HG02798 (cell line): ENCODE data around the gene MYL7.

Experiments used
- ATAC-seq: cut with Tn5 transposase; IDR thresholded peaks from one replicate; pipeline ENCODE4 v1.9.1; 2021; ENCODE audit warnings: mild to moderate bottlenecking; ENCODE audit not compliant: unreplicated experiment, poor library complexity

The MYL7 gene

GRCh38 chr7:44103923-44104859 is 36.9 kb downstream of the MYL7 start, which contains the start of gene AEBP1:
TSS of gene AEBP1 (plus strand) at chr7:44104345. CDS start at chr7:44104666, 321 bp downstream.
- no peak for ATAC-seq

DNA sequence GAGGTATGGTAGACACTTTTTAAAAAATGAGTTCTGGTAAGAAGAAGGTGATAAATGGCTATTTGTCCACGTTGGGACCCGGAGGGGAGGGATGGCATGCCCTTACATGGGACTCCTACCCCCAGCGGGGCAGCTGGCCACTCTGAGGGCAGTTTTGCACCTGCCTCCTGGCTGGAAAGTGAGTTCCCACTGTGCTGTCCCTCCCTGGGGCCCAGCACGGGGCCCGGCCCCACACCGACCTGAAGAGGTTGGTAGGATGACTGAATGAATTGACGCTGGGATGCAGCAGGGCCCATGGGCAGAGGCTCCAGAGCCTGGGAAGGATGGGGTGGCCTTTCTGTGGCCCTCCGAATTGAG is 37.6 kb downstream of the MYL7 start:
- ATAC-seq, result no peak

GRCh38 chr7:44102846-44103565 is 38.1 kb downstream of the MYL7 start:
- ATAC-seq, result no peak

DNA sequence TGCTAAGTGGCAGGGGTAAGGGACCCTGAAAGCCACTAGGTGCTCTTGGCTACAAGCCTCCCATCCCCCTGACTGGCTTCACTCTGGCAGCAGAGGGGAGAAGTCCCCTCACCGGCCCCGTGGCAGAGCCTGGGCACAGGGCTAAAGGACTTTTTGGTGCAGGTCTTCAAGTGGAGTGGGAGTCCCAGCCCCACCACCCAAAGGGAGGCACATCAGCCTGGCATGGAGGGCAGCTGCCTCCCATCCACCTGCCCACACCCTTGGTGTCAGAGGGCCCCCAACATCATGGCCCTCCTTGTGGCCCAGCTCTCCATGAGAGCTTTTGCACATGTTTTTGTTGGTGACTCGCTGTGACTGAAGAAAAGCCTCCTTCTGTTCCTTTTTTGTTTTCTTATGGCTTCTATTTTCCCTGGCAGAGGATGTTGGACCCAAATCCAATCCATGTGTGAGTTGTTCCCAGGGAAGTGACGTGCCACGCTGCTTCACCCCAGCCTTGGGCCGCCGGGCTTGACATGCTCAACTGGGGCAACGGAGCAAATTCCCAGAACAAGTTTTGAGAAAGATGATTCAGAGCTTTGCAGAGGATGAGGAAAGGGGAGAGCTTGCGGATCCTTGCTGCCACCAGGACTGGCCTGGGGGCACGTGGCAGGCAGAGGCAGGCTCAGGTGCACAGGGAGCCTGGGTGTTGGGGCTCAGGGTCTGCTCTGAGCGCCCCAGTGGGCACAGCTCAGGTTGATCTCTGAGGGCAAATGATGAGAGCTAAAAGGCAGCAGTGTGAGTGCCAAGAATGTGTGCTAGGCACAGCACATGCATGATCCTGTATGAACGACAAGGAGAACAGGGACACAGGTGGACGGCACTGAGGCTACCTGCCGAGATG is 38.9 kb downstream of the MYL7 start:
- no peak for ATAC-seq

DNA sequence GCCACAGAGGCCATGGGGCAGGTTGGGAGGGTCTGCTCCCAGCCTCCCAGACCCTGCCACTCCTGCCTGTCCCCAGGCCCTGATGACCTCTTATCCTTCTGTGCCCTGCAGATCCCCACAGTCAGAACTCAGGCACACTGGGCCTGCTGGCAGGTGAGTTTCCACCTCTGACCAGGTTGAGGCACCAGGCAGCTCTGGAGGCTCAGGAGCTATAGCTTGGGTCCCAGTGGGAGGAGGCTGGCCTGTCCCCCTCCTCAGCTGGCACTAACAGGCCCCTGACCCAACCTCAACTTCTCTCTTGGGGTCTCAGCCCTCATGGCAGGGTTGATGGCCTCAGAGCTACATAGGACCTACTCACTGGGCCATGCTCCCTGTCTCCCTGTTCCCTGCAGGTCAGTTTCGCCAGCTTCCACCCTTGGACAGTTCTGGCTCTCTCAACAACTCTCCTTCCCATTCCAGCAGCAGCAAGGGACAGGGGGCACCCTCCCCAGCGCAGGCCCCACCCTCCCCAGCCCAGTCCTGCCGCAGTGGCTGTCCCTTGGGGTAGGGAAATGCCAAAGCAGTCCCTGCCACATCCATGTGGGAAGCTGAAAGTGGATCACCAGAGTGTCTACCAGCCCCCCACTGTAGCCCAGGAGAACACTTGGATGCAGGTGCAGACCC is 39.7 kb downstream of the MYL7 start:
- no peak for ATAC-seq

DNA sequence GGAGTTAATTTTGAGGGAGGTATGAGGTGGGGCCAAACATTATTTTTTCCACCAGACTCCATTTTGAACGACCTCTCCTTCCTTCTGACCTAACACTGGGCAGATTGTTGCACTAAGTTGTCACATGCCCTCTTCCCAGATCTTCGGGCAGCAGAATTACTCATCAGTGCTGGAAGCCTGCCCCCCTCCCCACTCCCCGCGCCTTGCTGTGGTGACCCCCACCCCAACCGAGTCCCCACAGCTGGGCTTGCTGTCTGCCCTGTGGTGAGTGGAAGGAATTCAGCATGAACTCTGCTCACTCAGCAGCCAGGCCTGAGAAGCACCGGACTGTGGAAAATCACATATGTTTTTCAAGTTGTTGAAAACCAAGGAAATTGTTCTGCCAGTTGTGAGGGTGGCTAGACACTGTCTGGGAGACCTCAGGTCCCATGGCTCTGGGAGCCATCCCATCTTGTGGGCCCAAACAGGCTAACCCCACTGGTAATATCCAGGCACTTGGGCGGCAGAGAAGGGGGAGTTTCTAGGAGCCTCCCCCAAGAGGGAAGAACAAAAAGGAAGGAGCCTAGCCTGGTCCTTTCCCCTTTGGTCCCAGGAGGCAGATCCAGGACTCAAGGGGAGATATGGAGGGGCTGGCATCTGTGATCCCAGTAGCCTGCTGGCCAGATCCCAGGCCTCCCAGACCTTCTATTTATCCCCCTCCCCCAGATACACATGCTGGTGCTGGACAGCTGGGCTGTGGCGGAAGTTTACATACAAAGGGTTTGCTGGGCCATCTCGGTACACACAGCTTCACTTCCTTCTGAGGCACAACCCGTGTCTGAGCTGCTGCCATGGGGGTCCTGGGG is 40.5 kb downstream of the MYL7 start:
- no peak for ATAC-seq

- no peak for ATAC-seq
These were observed 41.5 kb downstream of the MYL7 start for GRCh38 chr7:44099669-44100068.

GRCh38 chr7:44098092-44099068 is 42.8 kb downstream of the MYL7 start:
- no peak for ATAC-seq

DNA sequence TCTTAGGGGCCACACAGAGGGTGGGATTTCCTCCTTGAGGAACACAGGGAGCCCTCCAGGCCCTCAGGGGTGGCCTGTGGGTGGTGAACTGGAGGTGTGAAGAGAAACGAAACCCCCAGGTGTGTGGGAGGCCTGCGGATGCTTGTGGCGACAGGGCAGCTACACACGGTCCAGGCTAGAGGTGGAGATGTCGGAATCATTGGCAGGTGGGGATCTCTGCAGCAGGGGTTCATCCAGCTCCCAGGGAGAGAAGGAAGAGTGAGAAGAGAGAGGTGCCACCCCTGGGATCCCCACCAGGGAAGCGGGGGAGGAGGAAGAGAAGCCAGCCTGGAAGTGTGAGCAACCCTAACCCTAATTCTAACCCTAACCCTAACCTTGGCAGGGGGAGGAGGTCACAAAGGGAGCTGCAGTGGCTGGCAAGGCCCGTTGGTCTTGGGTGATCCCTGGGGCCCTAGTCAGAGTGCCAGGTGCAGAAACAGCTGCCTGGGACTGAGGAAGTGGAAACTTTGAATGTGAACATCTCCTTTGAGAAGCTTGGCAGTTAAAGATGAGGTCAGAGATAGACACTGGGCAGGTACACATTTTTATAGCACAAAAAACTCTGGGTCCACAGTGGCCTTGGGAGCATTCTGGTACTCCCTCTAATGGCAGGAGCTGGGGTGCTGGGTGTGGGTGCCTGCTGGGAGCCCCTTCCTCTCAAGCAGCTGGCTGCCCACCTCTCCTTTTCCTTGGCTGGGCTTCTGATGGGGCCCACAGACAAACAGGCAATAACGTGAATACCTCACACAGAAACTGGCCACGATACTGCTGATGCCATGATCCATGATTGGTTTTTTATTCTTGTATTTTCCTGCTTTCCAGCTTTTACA is 43.8 kb downstream of the MYL7 start:
- ATAC-seq, result peak; percentile 62

- no peak for ATAC-seq
These were observed 44.7 kb downstream of the MYL7 start for GRCh38 chr7:44096326-44096881.

DNA sequence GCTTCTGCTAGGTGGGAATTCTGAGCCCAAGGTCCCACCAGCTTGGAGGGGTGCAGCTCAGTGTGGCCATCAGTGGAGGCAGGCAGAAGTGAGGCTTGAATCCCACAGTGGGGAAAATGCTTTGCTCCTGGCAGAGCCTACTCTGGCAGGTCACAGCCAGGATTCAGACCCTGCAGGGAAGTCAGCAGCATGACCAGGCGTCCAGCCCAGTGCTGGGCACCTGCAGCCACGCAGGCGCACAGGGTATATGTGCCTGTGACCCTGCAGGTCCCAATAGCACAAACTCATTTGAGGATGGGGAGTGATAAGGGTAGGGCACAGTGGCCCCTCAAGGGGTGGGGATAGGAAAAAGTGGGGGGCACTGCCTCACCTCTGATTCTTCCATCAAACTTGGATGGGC is 45.4 kb downstream of the MYL7 start:
- ATAC-seq, result no peak

DNA sequence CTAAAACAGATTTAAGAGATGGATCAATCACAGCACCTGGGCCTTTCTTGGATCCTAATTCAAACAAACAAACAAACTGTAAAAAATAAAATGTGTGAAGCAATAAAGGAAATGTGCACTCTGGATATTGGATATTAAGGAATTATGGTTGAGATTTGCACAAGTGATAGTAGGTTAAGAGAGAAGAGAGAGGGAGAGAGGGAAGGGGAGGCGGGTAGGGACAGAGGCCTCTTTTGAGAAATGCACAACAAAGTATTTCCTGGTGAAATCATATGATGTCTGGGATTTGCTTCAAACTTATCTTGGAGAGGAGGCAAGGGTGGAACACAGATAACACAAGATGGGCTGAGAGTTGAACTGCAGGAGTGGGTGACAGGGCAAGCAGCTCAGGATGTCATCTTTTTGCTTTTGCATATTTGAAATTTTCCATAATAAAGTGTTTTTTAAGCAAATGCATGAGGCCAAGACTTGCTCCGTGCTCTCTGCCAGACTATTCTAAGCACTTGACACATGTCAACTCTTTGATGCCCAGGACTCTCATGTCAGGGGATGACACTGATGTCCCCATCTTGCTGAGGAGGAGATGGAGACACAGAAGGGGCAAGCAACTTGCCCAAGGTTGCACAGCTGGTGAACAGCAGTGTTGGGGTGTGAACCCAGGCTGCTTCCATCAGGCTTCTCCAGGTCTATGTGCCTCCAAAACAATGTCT is 46.1 kb downstream of the MYL7 start:
- ATAC-seq, result no peak

DNA sequence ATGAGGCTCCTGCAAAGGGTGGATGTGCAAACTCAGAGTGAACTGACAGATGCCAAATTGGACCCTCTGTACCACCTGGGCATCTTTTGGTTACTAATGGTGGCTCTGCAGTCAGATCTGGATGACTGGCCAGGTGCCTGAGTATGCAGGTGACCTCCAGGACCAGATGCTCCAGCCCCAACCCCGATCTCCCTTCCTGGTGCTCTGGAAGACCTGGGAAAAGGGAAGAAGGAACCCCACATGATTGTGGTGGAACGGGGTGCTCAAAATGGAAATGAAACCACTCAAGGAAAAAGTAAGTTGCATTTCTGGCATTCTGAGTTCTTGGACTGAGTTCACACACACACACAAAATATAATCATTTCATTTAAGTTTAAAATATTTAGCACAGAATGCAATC is 46.8 kb downstream of the MYL7 start:
- no peak for ATAC-seq

DNA sequence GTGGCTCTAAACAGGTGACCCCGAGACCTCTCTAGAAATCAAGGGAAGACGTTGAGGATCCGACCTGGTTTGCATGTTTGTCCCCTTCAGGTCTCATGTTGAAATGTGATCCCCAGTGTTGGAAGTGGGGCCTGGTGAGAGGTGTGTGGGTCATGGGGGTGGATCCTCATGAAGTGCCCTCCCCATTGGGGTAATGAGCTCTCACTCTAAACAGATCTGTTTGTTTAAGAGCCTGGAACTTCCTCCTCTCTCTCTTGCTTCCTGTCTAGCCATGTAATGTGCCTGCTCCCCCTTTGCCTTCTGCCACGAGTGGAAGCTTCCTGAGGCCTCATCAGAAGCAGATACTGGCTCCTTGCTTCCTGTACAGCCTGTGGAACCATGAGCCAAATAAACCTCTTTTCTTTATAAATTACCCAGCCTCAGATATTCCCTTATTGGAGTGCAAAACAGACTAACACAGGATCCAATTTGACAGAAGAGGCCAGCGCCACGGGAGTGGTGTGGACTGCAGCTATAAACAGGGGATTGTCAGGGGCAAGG is 48.0 kb downstream of the MYL7 start:
- no peak for ATAC-seq
